SH-SY5Y (cell line): ENCODE measurements around the gene RAVER2.

ENCODE experiments used
- GATA2 ChIP-seq: IDR thresholded peaks from 2 replicates; pipeline ENCODE4 v1.6.1; 2011; ENCODE audit warnings: mild to moderate bottlenecking, low read depth, low read length
- GATA3 ChIP-seq: IDR thresholded peaks from 2 replicates; pipeline ENCODE4 v1.6.1; 2011; ENCODE audit warnings: low read depth, mild to moderate bottlenecking, low read length, moderate library complexity

DNA sequence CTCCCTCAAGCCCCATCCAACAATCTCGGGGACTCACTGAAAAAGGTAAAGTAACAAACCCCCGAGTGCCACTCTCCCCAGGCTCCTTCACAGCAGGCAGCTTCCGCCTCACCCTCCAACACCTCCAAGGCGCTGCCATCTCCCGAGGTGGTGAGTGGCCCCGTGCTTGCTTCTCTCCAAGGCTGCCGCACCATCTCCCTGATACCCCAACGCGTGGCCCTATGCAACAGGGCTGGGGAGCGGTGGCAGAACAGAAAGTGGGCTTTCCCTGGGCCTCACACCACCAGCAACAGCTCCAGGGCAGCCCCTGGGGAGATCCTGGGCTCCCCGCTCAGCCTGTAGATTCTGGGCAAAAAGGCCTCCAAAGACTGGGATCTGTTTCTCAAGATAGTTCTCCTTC, 105.1 kb downstream of the RAVER2 start:
- no peak for TF ChIP-seq GATA3
- no peak for TF ChIP-seq GATA2
